ENCODE results near the gene BCL7A. TPM values are rescaled to one million over a fixed set of nuclear protein-coding genes. Genes with fewer than 3 reads are reported as not detected.

The BCL7A gene
- total and polyA plus RNA-seq, 9 of the 15 experiments (the other 6 are each of a cell fraction or from before 2014, with no cell fraction given) = 0.25 to 21.9 (median 14.9) TPM

DNA sequence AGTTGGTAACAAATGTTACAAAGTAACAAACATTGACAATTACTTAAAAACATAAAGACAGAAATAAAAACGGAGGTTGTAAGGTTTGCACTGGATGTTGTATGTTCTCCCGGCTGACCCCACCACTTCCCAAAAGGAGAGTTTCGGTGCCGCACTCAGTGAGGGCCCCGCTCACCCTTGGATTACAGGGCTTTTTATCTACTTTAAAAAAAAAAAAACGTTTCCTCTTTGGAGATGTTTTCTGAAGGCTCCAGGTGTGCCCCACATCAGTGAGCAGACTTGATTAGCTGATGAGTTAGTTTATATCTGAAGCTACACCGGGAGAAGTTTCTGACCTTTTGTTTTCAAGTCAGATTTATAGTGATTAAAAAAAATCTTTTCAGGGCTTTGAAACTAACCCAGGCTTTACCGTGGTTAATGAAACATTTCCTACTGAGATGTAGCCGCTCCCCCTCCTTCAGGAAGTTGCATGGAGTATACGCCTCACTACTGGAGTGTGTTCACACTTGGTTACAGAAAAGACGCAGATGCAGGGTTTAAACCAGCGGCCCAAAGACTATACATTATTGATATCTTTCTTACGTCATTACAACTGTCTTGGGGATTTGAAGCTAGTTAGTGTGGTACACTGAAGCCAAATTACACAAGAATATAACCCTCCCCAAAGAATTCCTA, 38.0 kb upstream of the BCL7A start (continued):
- TF ChIP-seq, protein P1, sequence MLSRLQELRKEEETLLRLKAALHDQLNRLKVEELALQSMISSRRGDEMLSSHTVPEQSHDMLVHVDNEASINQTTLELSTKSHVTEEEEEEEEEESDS (CRISPR knock-in tag; IDR thresholded peaks at IDR 0.05) = no peak
- TF ChIP-seq MEF2A (IDR thresholded peaks at IDR 0.05; ENCODE audit: control insufficient read depth, low read depth, low read length) (no peak), HCFC1 (IDR thresholded peaks at IDR 0.05; ENCODE audit: low read depth, low read length) (no peak), NRF1 (conservative IDR thresholded peaks at IDR 0.05 in 1 of 2, IDR thresholded peaks at IDR 0.05 in 1 of 2) (no peak), ZNF766 (CRISPR knock-in tag; conservative IDR thresholded peaks at IDR 0.05) (no peak), ZKSCAN3 (CRISPR knock-in tag; IDR thresholded peaks at IDR 0.05) (no peak), ZNF232 (CRISPR knock-in tag; IDR thresholded peaks at IDR 0.05) (no peak), CHCHD3 (CRISPR knock-in tag; IDR thresholded peaks at IDR 0.05) (no peak), ZFP1 (CRISPR knock-in tag; IDR thresholded peaks at IDR 0.05) (no peak), BMI1 (IDR thresholded peaks at IDR 0.05; ENCODE audit: low read length) (no peak), RBM14 (IDR thresholded peaks at IDR 0.05; ENCODE audit: borderline replicate concordance, insufficient read depth, low read depth, low read length) (no peak), MGA (IDR thresholded peaks at IDR 0.05) (no peak), SIN3A (IDR thresholded peaks at IDR 0.05; ENCODE audit: borderline replicate concordance in 2 of 2, control insufficient read depth in 1 of 2, low read depth in 2 of 2, low read length in 2 of 2) (no peak)
